HCT116 (cell line): ENCODE results near the gene VANGL2. TPM values are rescaled to one million over a fixed set of nuclear protein-coding genes. Genes with fewer than 3 reads are reported as not detected.

Experiments
- ATAC-seq: fragments of 200-7000 bp; cut with Tn5 transposase; 2 replicates; pipeline ENCODE4 v1.9.1; 2020; ENCODE audit warnings: mild to moderate bottlenecking, moderate library complexity
- BruUV-seq: library from RNA; stranded (reverse); fragments of 400-500 nt; replicated peaks from 2 replicates; lab custom pipeline; 2021; lab: Mats Ljungman, UMichigan
- CTCF ChIA-PET: fragments of 300-600 bp; sonication (Branson Sonifier 250); formaldehyde crosslinking; loops from one replicate; lab custom pipeline; 2021; ENCODE audit warnings: antibody characterized with exemption; lab: Charles Lee
- POLR2A ChIA-PET: fragments of 300-600, 350-600 bp; sonication (Branson Sonifier 250); formaldehyde crosslinking; loops from one replicate; lab custom pipeline; 2021; ENCODE audit warnings: antibody characterized with exemption; lab: Charles Lee
- RAD21 ChIA-PET, 2 experiments: fragments of 300-600 bp; sonication (Branson Sonifier 250); formaldehyde crosslinking; loops; one replicate each; lab custom pipeline; 2023; ENCODE audit warnings: low total read pairs in 2 of 2; ENCODE audit not compliant: uncharacterized antibody in 2 of 2, unreplicated experiment in 2 of 2, low non-redundant PET in 1 of 2; lab: Charles Lee
- DNase-seq: peaks from one replicate; pipeline ENCODE4 v3.0.0-alpha.2; 2010; ENCODE audit warnings: low read depth, low spot score
- H2AFZ ChIP-seq: fragments of 200-600 bp; shearing (Covaris generic), sonication (generic); 2 replicates; pipeline ENCODE4 v1.6.1; 2017; ENCODE audit warnings: low read depth, mixed run types, mixed read lengths, antibody characterized with exemption, low read length; ENCODE audit not compliant: poor library complexity, severe bottlenecking
- H3K27ac ChIP-seq: 2 replicates; pipeline ENCODE4 v1.5.1; 2012; ENCODE audit warnings: low read depth, low read length
- H3K27me3 ChIP-seq: fragments of 200-600 bp; sonication (generic); 2 replicates; pipeline ENCODE4 v1.6.1; 2016; ENCODE audit warnings: mixed run types, low read length, mixed read lengths; ENCODE audit not compliant: insufficient read depth
- H3K36me3 ChIP-seq, 2 experiments: fragments of 200-500 bp in 1 of 2; fragments of 200-600 bp in 1 of 2; sonication (Bioruptor generic) in 1 of 2; sonication (generic) in 1 of 2; 2 replicates each; pipeline versions ENCODE4 v1.5.1 to v1.6.1; 2014 to 2016; ENCODE audit warnings: low read length in 2 of 2, inconsistent platforms in 1 of 2, mixed read lengths in 1 of 2, mixed run types in 1 of 2; ENCODE audit not compliant: insufficient read depth in 2 of 2, control insufficient read depth in 1 of 2
- H3K4me1 ChIP-seq, 2 experiments: fragments of 200-600 bp in 1 of 2; sonication (generic) in 1 of 2; 2 replicates each; pipeline versions ENCODE4 v1.5.1 to v1.6.1; 2012 to 2017; ENCODE audit warnings: low read length in 2 of 2, inconsistent platforms in 1 of 2, mild to moderate bottlenecking in 1 of 2, mixed read lengths in 1 of 2, mixed run types in 1 of 2, moderate library complexity in 1 of 2; ENCODE audit not compliant: insufficient read depth in 2 of 2, control insufficient read depth in 1 of 2
- H3K4me2 ChIP-seq: fragments of 200-600 bp; sonication (generic); 2 replicates; pipeline ENCODE4 v1.6.1; 2017; ENCODE audit warnings: mixed run types, low read length, mixed read lengths
- H3K4me3 ChIP-seq, 2 experiments: fragments of 200-600 bp in 1 of 2; sonication (generic) in 1 of 2; replicated peaks in 1 of 2; 2 replicates each; pipeline ENCODE4 v1.5.1; 2011 to 2016; ENCODE audit warnings: low read length in 2 of 2, control low read depth in 1 of 2, low read depth in 1 of 2, mild to moderate bottlenecking in 1 of 2, mixed read lengths in 1 of 2, mixed run types in 1 of 2
- H3K79me2 ChIP-seq: fragments of 200-600 bp; sonication (generic); 2 replicates; pipeline ENCODE4 v1.6.1; 2017; ENCODE audit warnings: mild to moderate bottlenecking, mixed run types, low read length, moderate library complexity, mixed read lengths; ENCODE audit not compliant: insufficient read depth
- H3K9ac ChIP-seq: fragments of 200-600 bp; sonication (generic); 2 replicates; pipeline ENCODE4 v1.6.1; 2016; ENCODE audit warnings: low read length, mixed read lengths
- H3K9me2 ChIP-seq: fragments of 200-600 bp; sonication (generic), shearing (Covaris generic); 2 replicates; pipeline ENCODE4 v1.6.1; 2017; ENCODE audit warnings: mixed run types, mild to moderate bottlenecking, moderate library complexity; ENCODE audit not compliant: insufficient read depth
- H3K9me3 ChIP-seq, 2 experiments: fragments of 200-500 bp in 1 of 2; fragments of 200-600 bp in 1 of 2; sonication (Bioruptor generic) in 1 of 2; sonication (generic) in 1 of 2; 2 replicates each; pipeline ENCODE4 v1.6.1; 2014 to 2017; ENCODE audit warnings: low read length in 2 of 2, mixed read lengths in 2 of 2, inconsistent platforms in 1 of 2, low read depth in 1 of 2, mild to moderate bottlenecking in 1 of 2, mixed run types in 1 of 2, moderate library complexity in 1 of 2; ENCODE audit not compliant: control insufficient read depth in 1 of 2, insufficient read depth in 1 of 2
- H4K20me1 ChIP-seq: fragments of 200-600 bp; sonication (generic), shearing (Covaris generic); 2 replicates; pipeline ENCODE4 v1.6.1; 2017; ENCODE audit warnings: mixed run types, mild to moderate bottlenecking, moderate library complexity; ENCODE audit not compliant: insufficient read depth
- ATF3 ChIP-seq: IDR thresholded peaks from 2 replicates; pipeline ENCODE4 v1.6.1; 2012
- CEBPB ChIP-seq: IDR thresholded peaks from 2 replicates; pipeline ENCODE4 v1.6.1; 2012; ENCODE audit warnings: low read depth
- EGR1 ChIP-seq: IDR thresholded peaks from 2 replicates; pipeline ENCODE4 v1.6.1; 2012; ENCODE audit warnings: low read depth
- EZH2 ChIP-seq: fragments of 200-600 bp; sonication (generic); IDR thresholded peaks from 2 replicates; pipeline ENCODE4 v1.6.1; 2017; ENCODE audit warnings: antibody characterized with exemption, mixed run types
- FOSL1 ChIP-seq: IDR thresholded peaks from 2 replicates; pipeline ENCODE4 v1.6.1; 2012; ENCODE audit warnings: low read depth
- MAX ChIP-seq: IDR thresholded peaks from 2 replicates; pipeline ENCODE4 v1.6.1; 2012
- POLR2A ChIP-seq: IDR thresholded peaks from 2 replicates; pipeline ENCODE4 v1.7.0; 2011; ENCODE audit warnings: borderline replicate concordance; ENCODE audit not compliant: insufficient read depth, insufficient read length; ENCODE audit errors: extremely low read depth
- REST ChIP-seq: IDR thresholded peaks from 2 replicates; pipeline ENCODE4 v1.6.1; 2012; ENCODE audit warnings: low read depth
- ZBTB33 ChIP-seq: IDR thresholded peaks from 2 replicates; pipeline ENCODE4 v1.6.1; 2011; ENCODE audit warnings: mild to moderate bottlenecking, low read length, moderate library complexity; ENCODE audit not compliant: insufficient replicate concordance; ENCODE audit errors: extremely low read depth
- ZFX ChIP-seq: fragments of 450-650 bp; IDR thresholded peaks from 2 replicates; pipeline ENCODE4 v1.6.1; 2017
- intact Hi-C: fragments of 100-400 bp; cut with micrococcal nuclease; formaldehyde crosslinking; loops from 2 replicates; pipeline ENCODE4 v1.10.0; 2022
- total RNA-seq: library from RNA; stranded (reverse); gene quantifications from one replicate; pipeline ENCODE4 v1.2.1, GENCODE V29; 2021; ENCODE audit not compliant: unreplicated experiment

Gene VANGL2
- total RNA-seq, 1 experiment from 2014 or later, result 1.1 TPM

GRCh38 chr1:160359559-160360226 is 40.7 kb upstream of the VANGL2 start:
- TF ChIP-seq CEBPB, result no peak
- TF ChIP-seq ZBTB33, result no peak
- TF ChIP-seq ATF3, result no peak
- no peak for TF ChIP-seq MAX
- no peak for TF ChIP-seq POLR2A
- no peak for TF ChIP-seq EZH2
- no peak for TF ChIP-seq ZFX
- TF ChIP-seq EGR1, result no peak
- no peak for TF ChIP-seq REST
- no peak for TF ChIP-seq FOSL1
- TF ChIP-seq, all 23 proteins: peak for 0
- no peaks in the 10 kb centered on the region for H3K27me3 ChIP-seq
- ATAC-seq, result no peak
- H3K79me2 ChIP-seq, result no peaks in the 10 kb centered on the region
- H2AFZ ChIP-seq, result no peak overlapping the region
- no TSS peak for BruUV-seq
- no peaks in the 10 kb centered on the region for H4K20me1 ChIP-seq
- CTCF ChIA-PET, result no interaction called here
- H3K4me1 ChIP-seq, result no peaks in the 10 kb centered on the region
- no peak overlapping the region for H3K4me2 ChIP-seq
- peaks cover 14 to 21% of the 10 kb centered on the region in 2 experiments; a peak in 3 of 4 replicates for H3K36me3 ChIP-seq
- DNase-seq, result no peak
- H3K4me3 ChIP-seq, result no peak overlapping the region
- H3K9ac ChIP-seq, result no peak overlapping the region
- H3K27ac ChIP-seq, result no peak overlapping the region
- no peaks in the 10 kb centered on the region for H3K9me3 ChIP-seq
- RAD21 ChIA-PET, result no interaction called here
- POLR2A ChIA-PET, result no interaction called here
- no peaks in the 10 kb centered on the region for H3K9me2 ChIP-seq
- intact Hi-C loops, result no loop called here
